WI38 (cell line): ENCODE results near the gene SHKBP1.

ENCODE experiments used
- H3K4me3 ChIP-seq: 2 replicates; pipeline ENCODE4 v1.5.1; 2011; ENCODE audit warnings: low read depth, mild to moderate bottlenecking, control low read depth, low read length
- CTCF ChIP-seq: IDR thresholded peaks from 2 replicates; pipeline ENCODE4 v1.5.1; 2012; ENCODE audit warnings: low read depth, mild to moderate bottlenecking, control low read depth, low read length

The SHKBP1 gene

GRCh38 chr19:40580619-40581018, 3.9 kb downstream of the SHKBP1 start:
- no peak overlapping the region for H3K4me3 ChIP-seq

GRCh38 chr19:40581531-40581930, 4.9 kb downstream of the SHKBP1 start:
- TF ChIP-seq CTCF = no peak
- no peak overlapping the region for H3K4me3 ChIP-seq

More at GRCh38 chr19:40580619-40581018, 3.9 kb downstream of the SHKBP1 start:
- no peak for TF ChIP-seq CTCF

GRCh38 chr19:40582467-40582866, 5.8 kb downstream of the SHKBP1 start:
- no peak for TF ChIP-seq CTCF
- H3K4me3 ChIP-seq = no peak overlapping the region

- no peak overlapping the region for H3K4me3 ChIP-seq
- TF ChIP-seq CTCF = no peak
Measured at GRCh38 chr19:40583283-40583682, 6.6 kb downstream of the SHKBP1 start.

- no peak overlapping the region for H3K4me3 ChIP-seq
- 0 out of 2 replicates have a peak, but pooled peaks have one; percentile 15 for TF ChIP-seq CTCF
Measured at GRCh38 chr19:40584007-40584406, 7.3 kb downstream of the SHKBP1 start.

- no peak for TF ChIP-seq CTCF
- no peak overlapping the region for H3K4me3 ChIP-seq
Measured at GRCh38 chr19:40585241-40585981, 8.7 kb downstream of the SHKBP1 start.

GRCh38 chr19:40585982-40586422, 9.3 kb downstream of the SHKBP1 start:
- TF ChIP-seq CTCF = no peak

More at GRCh38 chr19:40585982-40586422, 9.3 kb downstream of the SHKBP1 start:
- H3K4me3 ChIP-seq = no peak overlapping the region
